SJCRH30 (cell line): ENCODE results near the gene UBE2QL1. TPM values are rescaled to one million over a fixed set of nuclear protein-coding genes. Genes with fewer than 3 reads are reported as not detected.

Source experiments
- DNase-seq, 2 experiments: peaks; one replicate each; pipeline ENCODE4 v3.0.0-alpha.2; 2015 to 2020
- H3K27ac ChIP-seq: fragments of 250-450 bp; sonication (Bioruptor Pico); 2 replicates; pipeline ENCODE4 v1.5.1; 2020; ENCODE audit warnings: mild to moderate bottlenecking, moderate library complexity
- H3K27me3 ChIP-seq: fragments of 250-450 bp; sonication (Bioruptor Pico); 2 replicates; pipeline ENCODE4 v1.5.1; 2020; ENCODE audit warnings: mild to moderate bottlenecking, moderate library complexity
- H3K36me3 ChIP-seq: fragments of 250-450 bp; sonication (Bioruptor Pico); 2 replicates; pipeline ENCODE4 v1.5.1; 2020; ENCODE audit warnings: mild to moderate bottlenecking, moderate library complexity
- H3K4me1 ChIP-seq: fragments of 250-450 bp; sonication (Bioruptor Pico); 2 replicates; pipeline ENCODE4 v1.5.1; 2020; ENCODE audit warnings: mild to moderate bottlenecking, moderate library complexity
- H3K4me3 ChIP-seq: fragments of 250-450 bp; sonication (Bioruptor Pico); 2 replicates; pipeline ENCODE4 v1.5.1; 2020; ENCODE audit warnings: mild to moderate bottlenecking, moderate library complexity
- H3K9me3 ChIP-seq: fragments of 250-450 bp; sonication (Bioruptor Pico); replicated peaks from 2 replicates; pipeline ENCODE4 v1.5.1; 2020; ENCODE audit warnings: mild to moderate bottlenecking, moderate library complexity
- total RNA-seq: library from RNA; depleted of rRNA; stranded (reverse); fragments of >200 nt; shearing (Covaris generic); gene quantifications from 2 replicates; pipeline ENCODE4 v1.2.3, GENCODE V29; 2014; rRNA removed

The UBE2QL1 gene
- total RNA-seq, 1 experiment from 2014 or later = 0.02 TPM

DNA sequence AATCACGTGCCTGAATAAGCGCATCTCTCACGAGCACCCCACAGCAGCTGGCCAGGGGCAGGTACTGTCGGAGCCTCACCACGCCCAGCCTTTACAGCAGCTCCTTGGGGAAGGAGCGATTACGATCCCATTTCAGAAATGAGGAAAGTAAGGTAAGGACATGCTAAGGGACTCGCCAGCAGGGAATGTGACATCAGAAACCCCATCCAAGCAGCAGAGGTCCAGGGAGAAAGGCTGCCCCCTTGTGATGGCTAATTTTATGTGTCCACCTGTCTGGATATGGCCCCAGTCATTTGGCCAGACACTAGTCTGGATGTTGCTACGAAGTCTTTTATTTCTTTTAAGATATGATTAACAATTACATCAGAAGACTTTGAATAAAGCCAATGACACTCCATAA, 77.3 kb downstream of the UBE2QL1 start:
- peak in 1 of 2 experiments; percentile 34 for DNase-seq
- no peak overlapping the region for H3K27ac ChIP-seq

DNA sequence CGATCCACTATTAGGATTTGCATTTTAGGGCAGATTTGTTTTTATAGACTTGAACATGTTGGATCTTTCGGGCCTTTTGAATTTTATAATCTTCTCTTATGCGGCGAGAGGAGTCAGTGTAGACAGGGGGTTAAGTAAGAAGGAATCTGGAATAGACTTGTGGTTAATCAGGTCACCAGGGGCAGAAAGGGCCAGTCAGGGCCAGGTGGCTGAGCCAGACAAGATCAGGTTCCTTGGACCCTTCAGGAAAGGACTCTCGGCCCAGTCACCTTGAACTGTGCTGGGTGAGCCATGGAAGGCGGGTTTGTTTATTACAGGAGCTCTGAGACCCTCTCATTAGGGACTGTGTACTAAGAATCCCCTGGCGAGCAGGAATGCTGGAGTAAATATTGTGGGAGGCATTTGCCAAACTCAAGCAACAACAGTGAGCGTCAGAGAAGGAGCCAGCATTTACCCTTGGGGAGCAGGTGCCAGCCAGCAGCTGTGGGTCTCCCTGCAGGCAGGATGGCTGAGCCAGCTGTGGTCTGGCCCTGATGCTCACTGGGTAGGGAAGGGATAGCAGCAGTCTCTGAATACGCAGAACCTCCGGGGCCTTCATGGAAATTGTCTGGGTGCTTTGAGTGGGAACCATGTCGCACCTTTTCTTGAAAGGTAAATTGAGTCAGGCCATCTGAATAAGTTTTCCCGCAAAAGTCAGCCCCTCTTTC, 79.2 kb downstream of the UBE2QL1 start:
- no peak overlapping the region for H3K4me3 ChIP-seq
- H3K9me3 ChIP-seq = no peaks in the 10 kb centered on the region
- DNase-seq = no peak
- no peaks in the 10 kb centered on the region for H3K36me3 ChIP-seq
- H3K27me3 ChIP-seq = no peaks in the 10 kb centered on the region
- no peak overlapping the region for H3K27ac ChIP-seq
- no peaks in the 10 kb centered on the region for H3K4me1 ChIP-seq

More for the DNA sequence above, 77.3 kb downstream of the UBE2QL1 start:
- Histone ChIP-seq H3K4me3 (no peak overlapping the region), H3K4me1 (no peaks in the 10 kb centered on the region), H3K9me3 (no peaks in the 10 kb centered on the region), H3K36me3 (no peaks in the 10 kb centered on the region), H3K27me3 (no peaks in the 10 kb centered on the region)

DNA sequence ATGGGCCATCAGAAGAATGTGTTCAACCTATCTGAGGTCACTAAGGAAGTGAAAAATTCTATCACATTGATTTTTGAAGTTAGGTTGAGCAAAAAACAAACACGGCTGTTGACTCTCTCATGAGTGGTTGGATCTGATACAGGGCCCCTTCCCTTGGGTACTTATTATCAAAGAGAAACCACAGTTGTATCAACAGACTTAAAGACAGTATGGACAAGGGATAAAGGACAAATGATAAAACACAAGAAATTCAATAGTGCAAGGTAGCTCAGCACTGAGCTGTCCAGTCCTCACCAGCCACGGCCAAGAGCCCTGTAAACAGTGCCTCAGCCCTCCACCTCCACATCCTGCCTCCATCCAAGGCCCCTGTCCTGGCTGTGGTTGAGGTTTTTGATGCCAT, 86.9 kb downstream of the UBE2QL1 start:
- Histone ChIP-seq H3K9me3 (no peaks in the 10 kb centered on the region), H3K27me3 (no peaks in the 10 kb centered on the region), H3K27ac (no peak overlapping the region), H3K4me1 (no peaks in the 10 kb centered on the region), H3K36me3 (no peaks in the 10 kb centered on the region), H3K4me3 (no peak overlapping the region)
- no peak for DNase-seq

DNA sequence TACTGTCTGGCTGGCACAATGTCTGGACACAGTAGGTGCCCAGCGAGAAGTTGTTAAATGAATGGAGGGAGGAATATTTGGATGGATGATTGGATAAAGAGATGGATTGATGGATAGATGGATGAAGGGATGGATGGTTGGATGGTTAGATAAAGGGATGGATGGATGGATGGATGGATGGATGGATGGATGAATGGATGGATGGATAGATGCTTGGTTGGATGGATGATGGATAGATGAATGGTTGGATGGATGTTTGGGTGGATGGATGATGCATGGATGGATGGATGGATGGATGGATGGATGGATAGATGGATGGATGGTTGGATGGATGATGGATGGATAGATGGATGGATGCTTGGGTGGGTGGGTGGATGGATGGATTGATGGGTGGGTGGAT, 90.4 kb downstream of the UBE2QL1 start:
- H3K9me3 ChIP-seq = no peaks in the 10 kb centered on the region
- no peak overlapping the region for H3K4me3 ChIP-seq
- no peak for DNase-seq
- no peak overlapping the region for H3K27ac ChIP-seq
- H3K27me3 ChIP-seq = no peaks in the 10 kb centered on the region
- no peaks in the 10 kb centered on the region for H3K4me1 ChIP-seq
- H3K36me3 ChIP-seq = no peaks in the 10 kb centered on the region

DNA sequence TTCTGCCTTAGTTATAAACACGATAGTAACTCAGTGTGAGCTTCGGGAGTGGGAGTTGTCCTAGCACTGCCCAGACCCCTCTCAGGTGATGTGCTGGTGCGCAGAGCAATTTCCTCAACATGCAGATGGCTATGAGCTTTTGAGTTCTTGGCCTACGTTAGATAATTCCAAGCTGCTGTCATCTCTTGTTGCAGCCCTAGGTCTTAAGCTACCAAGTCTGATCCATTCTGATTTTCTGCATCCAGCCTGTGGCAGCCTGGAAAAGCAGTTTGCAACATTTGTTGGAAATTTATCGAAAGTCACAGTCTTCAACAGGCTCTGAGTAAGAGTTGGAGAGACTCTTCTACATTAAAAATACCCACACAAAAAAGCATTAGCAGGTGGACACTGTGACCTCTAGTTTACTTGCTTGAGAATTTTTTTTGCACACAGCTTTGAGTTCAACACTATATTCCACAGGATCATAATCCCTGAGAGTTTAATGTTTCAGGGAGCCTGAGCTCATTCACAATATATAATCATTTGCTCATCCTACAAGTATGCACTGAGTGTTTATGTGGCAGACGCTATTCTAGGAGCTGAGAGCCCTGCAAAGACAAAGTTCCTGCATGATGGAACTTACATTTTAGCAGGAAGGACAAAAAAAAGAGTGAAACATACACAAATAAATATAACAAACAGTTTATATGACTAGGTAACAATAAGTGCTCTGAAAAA, 91.6 kb downstream of the UBE2QL1 start:
- DNase-seq = no peak
- H3K27me3 ChIP-seq = no peaks in the 10 kb centered on the region

DNA sequence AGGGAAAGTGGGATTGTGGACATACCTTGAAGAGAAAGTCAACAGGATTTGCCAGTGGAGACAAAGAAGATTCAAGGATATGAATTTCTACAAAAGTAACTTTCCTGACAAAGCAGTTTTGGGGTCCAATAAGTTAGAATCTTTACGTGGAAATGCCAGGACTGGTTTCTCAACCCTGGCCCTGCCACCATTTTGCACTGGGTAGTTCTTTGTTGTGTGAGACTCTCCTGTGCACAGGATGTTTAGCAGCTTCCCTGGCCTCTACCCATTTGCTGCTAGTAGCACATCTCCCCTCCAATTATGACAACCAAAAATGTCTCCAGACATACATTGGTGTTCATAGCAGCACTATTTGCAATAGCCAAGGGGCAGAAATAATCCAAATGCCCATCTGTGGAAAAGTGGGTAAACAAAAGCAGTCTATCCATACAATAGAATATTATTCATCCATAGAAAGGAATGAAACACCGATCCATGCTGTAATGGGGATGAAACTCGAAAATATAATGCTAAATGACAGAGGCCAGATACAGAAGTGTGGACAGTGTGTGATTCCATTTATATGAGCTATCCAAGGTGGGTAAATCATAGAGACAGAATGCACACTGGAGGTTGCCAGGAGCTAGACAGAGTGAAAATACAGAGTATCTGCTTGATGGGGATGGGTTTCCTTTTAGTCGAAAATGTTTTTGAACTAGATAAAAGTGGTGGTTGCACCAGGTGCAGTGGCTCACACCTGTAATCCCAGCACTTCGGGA, 92.8 kb downstream of the UBE2QL1 start:
- H3K27me3 ChIP-seq = no peaks in the 10 kb centered on the region
- H3K9me3 ChIP-seq = no peaks in the 10 kb centered on the region
- H3K36me3 ChIP-seq = no peaks in the 10 kb centered on the region
- no peak overlapping the region for H3K27ac ChIP-seq
- no peak for DNase-seq
- no peaks in the 10 kb centered on the region for H3K4me1 ChIP-seq
- H3K4me3 ChIP-seq = no peak overlapping the region

More for the DNA sequence above, 91.6 kb downstream of the UBE2QL1 start:
- no peak overlapping the region for H3K4me3 ChIP-seq
- H3K36me3 ChIP-seq = no peaks in the 10 kb centered on the region
- H3K27ac ChIP-seq = no peak overlapping the region
- no peaks in the 10 kb centered on the region for H3K9me3 ChIP-seq
- no peaks in the 10 kb centered on the region for H3K4me1 ChIP-seq

DNA sequence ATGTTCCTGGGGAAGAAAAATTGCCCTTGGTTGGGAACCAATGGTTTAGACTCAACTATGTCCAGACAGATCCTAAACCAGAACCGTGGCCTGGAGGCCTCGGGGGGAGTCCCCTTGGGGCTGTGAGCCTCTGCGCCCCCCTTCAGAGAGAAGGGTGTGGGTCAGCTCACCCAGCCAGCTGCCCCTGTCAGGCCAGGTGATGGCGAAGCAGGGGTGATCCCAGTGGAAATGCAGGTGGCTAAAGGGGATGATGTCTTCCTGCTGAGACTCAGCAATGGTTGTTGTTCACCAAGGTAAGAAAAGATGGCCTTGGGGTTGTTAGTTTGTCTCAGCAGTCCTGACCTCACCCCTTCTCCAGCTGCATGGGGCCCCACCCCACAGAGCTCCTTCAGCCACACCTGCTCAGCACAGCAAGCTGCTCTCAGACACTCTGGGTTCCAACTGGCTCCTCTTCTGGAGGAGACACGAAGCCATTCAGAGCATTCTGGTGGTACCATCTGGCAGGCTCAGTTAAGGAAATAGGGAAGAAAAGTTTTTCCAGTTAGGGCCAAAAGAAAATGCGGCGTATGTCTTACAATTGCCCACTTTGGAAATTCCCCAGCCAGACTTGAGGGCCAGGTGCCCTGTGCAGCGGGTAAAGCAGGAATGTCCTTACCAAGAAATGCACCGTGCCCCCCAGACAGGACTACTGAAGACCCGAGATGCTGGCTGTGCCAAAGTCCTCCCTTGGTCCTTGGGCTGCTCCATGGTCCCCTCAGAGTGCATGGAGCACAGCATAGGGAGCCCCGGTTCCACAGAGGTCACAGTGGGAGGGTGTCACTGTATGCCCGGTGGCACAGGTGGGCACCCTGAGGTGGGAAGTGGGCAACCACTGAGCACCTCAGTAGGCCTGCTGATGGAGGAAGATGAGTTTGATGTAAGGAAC, 94.0 kb downstream of the UBE2QL1 start:
- no peak for DNase-seq
- no peaks in the 10 kb centered on the region for H3K4me1 ChIP-seq
- H3K27me3 ChIP-seq = no peaks in the 10 kb centered on the region
- H3K4me3 ChIP-seq = no peak overlapping the region
- H3K36me3 ChIP-seq = no peaks in the 10 kb centered on the region
- H3K27ac ChIP-seq = no peak overlapping the region
- H3K9me3 ChIP-seq = no peaks in the 10 kb centered on the region

DNA sequence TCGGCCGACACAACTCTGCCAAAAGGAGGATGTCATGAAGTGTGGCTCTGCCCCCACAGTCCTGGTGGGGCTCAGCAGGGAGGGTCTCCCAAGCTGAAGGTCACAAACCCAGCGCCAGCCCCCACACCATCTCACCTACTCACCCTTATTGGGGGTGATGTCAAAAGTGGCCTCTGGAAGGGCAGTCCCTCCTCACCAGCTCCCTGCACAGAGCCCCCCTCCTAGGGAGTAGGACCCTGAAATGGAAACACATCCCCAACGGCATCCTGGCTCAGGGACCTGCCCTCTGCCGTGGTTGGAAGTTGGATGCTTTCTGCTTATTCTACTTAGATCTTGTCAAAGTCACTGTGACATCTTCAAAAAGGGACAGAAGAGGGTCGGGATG, 94.7 kb downstream of the UBE2QL1 start:
- no peak overlapping the region for H3K4me3 ChIP-seq
- no peaks in the 10 kb centered on the region for H3K4me1 ChIP-seq
- H3K9me3 ChIP-seq = no peaks in the 10 kb centered on the region
- no peak for DNase-seq
- no peak overlapping the region for H3K27ac ChIP-seq
- no peaks in the 10 kb centered on the region for H3K27me3 ChIP-seq
- H3K36me3 ChIP-seq = no peaks in the 10 kb centered on the region

DNA sequence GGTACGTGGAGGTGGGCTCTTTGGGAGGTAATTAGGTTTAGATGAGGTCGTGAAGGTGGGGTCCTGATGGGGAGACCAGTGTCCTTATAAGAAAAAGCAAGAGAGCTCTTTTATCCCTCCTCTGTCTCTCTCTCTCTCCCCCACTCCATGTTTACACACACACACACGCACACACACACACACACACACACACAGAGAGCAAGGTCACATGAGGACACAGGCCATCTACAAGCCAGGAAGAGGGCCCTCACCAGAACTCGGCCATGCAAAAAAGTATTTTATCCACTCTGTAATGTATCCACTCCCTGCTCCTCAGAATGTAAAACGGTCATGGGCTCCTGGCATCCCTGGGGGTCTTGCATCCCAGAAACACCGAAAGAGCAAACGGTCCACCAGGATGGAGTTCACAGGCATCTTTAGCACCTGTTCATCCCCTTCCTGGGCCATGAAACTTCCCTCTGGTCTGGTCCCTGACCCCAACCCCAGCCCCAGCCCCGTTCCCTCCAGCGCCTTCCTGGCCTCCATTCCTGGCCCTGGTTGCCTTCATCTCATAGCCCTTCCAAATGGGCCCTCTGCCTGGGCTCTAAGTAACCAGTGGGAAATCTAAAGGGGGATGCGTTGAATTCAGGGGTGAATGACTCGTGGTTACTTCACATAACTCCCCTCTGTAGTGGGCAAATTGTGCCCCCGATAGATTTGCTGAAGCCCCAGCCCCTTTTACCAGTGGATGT, 95.3 kb downstream of the UBE2QL1 start:
- no peak for DNase-seq
- Histone ChIP-seq H3K9me3 (no peaks in the 10 kb centered on the region), H3K27me3 (no peaks in the 10 kb centered on the region), H3K36me3 (no peaks in the 10 kb centered on the region), H3K4me3 (no peak overlapping the region), H3K4me1 (no peaks in the 10 kb centered on the region), H3K27ac (no peak overlapping the region)

Other genes starting within 250 kb of the UBE2QL1 start
- gene MED10, start 70.3 kb upstream of the UBE2QL1 start, total RNA-seq = 13.7 and 14.8 TPM in 2 replicates
- gene NSUN2, start 184.2 kb downstream of the UBE2QL1 start, total RNA-seq = 53.0 and 54.2 TPM in 2 replicates
- gene SRD5A1, start 184.6 kb downstream of the UBE2QL1 start, total RNA-seq = 9.7 and 11.2 TPM in 2 replicates